Smooth muscle cell (in vitro differentiated cells): ENCODE measurements around the gene KIAA1549. TPM values are rescaled to one million over a fixed set of nuclear protein-coding genes. Genes with fewer than 3 reads are reported as not detected.

Experiments used
- DNase-seq: peaks from one replicate; lab custom pipeline; 2025; ENCODE audit not compliant: unreplicated experiment; lab: John Stamatoyannopoulos, UW
- H2AFZ ChIP-seq: fragments of 200-600 bp; sonication (generic); 2 replicates; pipeline ENCODE4 v1.6.0; 2016; ENCODE audit warnings: antibody characterized with exemption, low read depth, mild to moderate bottlenecking
- H3F3A ChIP-seq: fragments of 200-600 bp; sonication (generic); 2 replicates; pipeline ENCODE4 v1.6.0; 2017; ENCODE audit warnings: antibody characterized with exemption, low read depth
- H3K27ac ChIP-seq: fragments of 200-600 bp; sonication (generic); 2 replicates; pipeline ENCODE4 v1.5.1; 2016; ENCODE audit warnings: low read depth, mild to moderate bottlenecking
- H3K27me3 ChIP-seq: fragments of 200-600 bp; sonication (generic); 2 replicates; pipeline ENCODE4 v1.6.1; 2016; ENCODE audit warnings: low read depth, mild to moderate bottlenecking
- H3K36me3 ChIP-seq: fragments of 200-600 bp; sonication (generic); 2 replicates; pipeline ENCODE4 v1.5.1; 2016; ENCODE audit warnings: low read depth
- H3K4me1 ChIP-seq: fragments of 200-600 bp; sonication (generic); 2 replicates; pipeline ENCODE4 v1.5.1; 2016; ENCODE audit warnings: low read depth
- H3K4me2 ChIP-seq: fragments of 200-600 bp; sonication (generic); 2 replicates; pipeline ENCODE4 v1.6.0; 2016; ENCODE audit warnings: mild to moderate bottlenecking
- H3K4me3 ChIP-seq: fragments of 200-600 bp; sonication (generic); 2 replicates; pipeline ENCODE4 v1.5.1; 2016; ENCODE audit warnings: mild to moderate bottlenecking
- H3K79me2 ChIP-seq: fragments of 200-600 bp; sonication (generic); 2 replicates; pipeline ENCODE4 v1.6.0; 2016; ENCODE audit warnings: low read depth, mild to moderate bottlenecking
- H3K9ac ChIP-seq: fragments of 200-600 bp; sonication (generic); 2 replicates; pipeline ENCODE4 v1.6.0; 2016; ENCODE audit warnings: low read depth
- H3K9me3 ChIP-seq: fragments of 200-600 bp; sonication (generic); replicated peaks from 2 replicates; pipeline ENCODE4 v1.5.1; 2016; ENCODE audit warnings: low read depth
- H4K20me1 ChIP-seq: fragments of 200-600 bp; sonication (generic); 2 replicates; pipeline ENCODE4 v1.6.0; 2016; ENCODE audit warnings: low read depth
- CTCF ChIP-seq: fragments of 200-600 bp; sonication (generic); IDR thresholded peaks from 2 replicates; pipeline ENCODE4 v1.5.1; 2017; ENCODE audit warnings: borderline replicate concordance, mild to moderate bottlenecking, antibody characterized with exemption; ENCODE audit not compliant: insufficient read depth, poor library complexity, severe bottlenecking
- WGBS: methylation state at CpG from one replicate; pipeline ENCODE4 v1.1.7; 2016; ENCODE audit warnings: low lambda C conversion rate; 5-methylcytosine and 5-hydroxymethylcytosine counted together
- polyA plus RNA-seq: library from polyadenylated mRNA; unstranded; fragments of >200 nt; fragmentation: Nextera tagmentation; extraction: Ambion mirVana; gene quantifications from 2 replicates; pipeline ENCODE4 v1.2.1, GENCODE V29; 2016
- total RNA-seq: library from RNA; depleted of rRNA; stranded (reverse); fragments of >200 nt; gene quantifications from 2 replicates; pipeline ENCODE4 v1.2.3, GENCODE V29; 2014

Gene KIAA1549
- total and polyA plus RNA-seq, 2 experiments from 2014 or later, result 4.1 to 7.1 TPM

DNA sequence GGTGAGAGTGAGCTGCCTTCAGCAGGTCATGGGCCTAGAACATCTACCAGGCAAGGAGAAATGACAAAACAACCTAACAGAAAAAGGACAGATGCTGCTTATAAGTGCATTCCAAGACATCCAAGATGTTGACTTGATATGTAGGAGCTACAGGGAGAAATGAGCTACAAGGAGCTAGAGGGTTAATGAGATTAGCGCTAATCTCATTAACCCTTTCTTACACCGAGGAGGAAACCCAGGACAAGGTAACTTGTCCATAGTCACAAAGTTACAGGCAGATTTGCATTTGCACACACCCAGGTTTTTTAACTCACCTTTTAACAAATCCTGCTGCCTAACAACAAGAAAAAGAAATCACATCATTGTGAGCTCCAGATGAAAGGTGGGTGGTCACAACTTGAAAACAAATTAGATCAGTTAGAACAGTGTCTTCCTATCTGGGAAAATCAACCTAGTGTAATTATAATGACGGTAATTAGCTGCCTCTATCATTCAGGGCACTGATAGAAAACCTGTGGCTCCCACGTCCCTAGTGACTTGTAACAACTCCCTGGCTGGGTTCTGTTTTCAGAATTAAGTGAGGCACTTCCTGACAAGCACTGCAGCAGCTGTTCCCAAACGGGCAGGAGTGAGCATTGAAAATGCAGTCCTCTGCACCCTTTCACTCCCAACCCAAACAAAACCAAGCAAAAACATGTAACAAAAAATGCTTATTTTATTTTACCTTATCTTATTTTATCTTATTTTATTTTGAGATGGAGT lies 5.7 kb downstream of the KIAA1549 start:
- no peaks in the 10 kb centered on the region for H3K27me3 ChIP-seq
- no peak overlapping the region for H3K4me3 ChIP-seq
- no peak for TF ChIP-seq CTCF
- DNase-seq, result no peak
- H3K4me1 ChIP-seq, result peaks cover 12% of the 10 kb centered on the region
- no peaks in the 10 kb centered on the region for H3K36me3 ChIP-seq
- no peaks in the 10 kb centered on the region for H3F3A ChIP-seq
- H3K9me3 ChIP-seq, result no peaks in the 10 kb centered on the region
- no peak overlapping the region for H2AFZ ChIP-seq
- peaks cover 52% of the 10 kb centered on the region for H4K20me1 ChIP-seq
- no peak overlapping the region for H3K4me2 ChIP-seq
- no peak overlapping the region for H3K9ac ChIP-seq
- H3K79me2 ChIP-seq, result peaks cover 50% of the 10 kb centered on the region
- WGBS, result 34% methylated on average over 5 of the region's 5 CpGs
- H3K27ac ChIP-seq, result no peak overlapping the region

GRCh38 chr7:138974675-138975292 lies 6.4 kb downstream of the KIAA1549 start:
- H3K27me3 ChIP-seq, result no peaks in the 10 kb centered on the region
- no peak for DNase-seq
- H3K9me3 ChIP-seq, result no peaks in the 10 kb centered on the region
- TF ChIP-seq CTCF, result no peak
- peaks cover 50% of the 10 kb centered on the region for H3K79me2 ChIP-seq
- H3K4me2 ChIP-seq, result no peak overlapping the region
- H3K36me3 ChIP-seq, result no peaks in the 10 kb centered on the region
- H3F3A ChIP-seq, result no peaks in the 10 kb centered on the region
- H3K4me1 ChIP-seq, result peaks cover 8% of the 10 kb centered on the region
- no peak overlapping the region for H2AFZ ChIP-seq
- WGBS, result 73% methylated on average over 5 of the region's 5 CpGs
- H3K27ac ChIP-seq, result no peak overlapping the region
- H4K20me1 ChIP-seq, result peaks cover 52% of the 10 kb centered on the region
- H3K4me3 ChIP-seq, result no peak overlapping the region
- no peak overlapping the region for H3K9ac ChIP-seq

GRCh38 chr7:138974103-138974502 lies 7.1 kb downstream of the KIAA1549 start:
- Histone ChIP-seq H3K36me3 (no peaks in the 10 kb centered on the region), H2AFZ (no peak overlapping the region), H3K27ac (no peak overlapping the region), H3K27me3 (no peaks in the 10 kb centered on the region), H3K4me3 (no peak overlapping the region), H3K9ac (no peak overlapping the region), H3K9me3 (no peaks in the 10 kb centered on the region), H3K4me2 (no peak overlapping the region), H3K4me1 (peaks cover 7% of the 10 kb centered on the region), H3K79me2 (peaks cover 43% of the 10 kb centered on the region), H4K20me1 (peaks cover 52% of the 10 kb centered on the region), H3F3A (no peaks in the 10 kb centered on the region)
- WGBS, result 100% methylated on average over 4 of the region's 4 CpGs
- no peak for TF ChIP-seq CTCF
- DNase-seq, result no peak
